ENCODE data around the gene ZNF81. TPM values are rescaled to one million over a fixed set of nuclear protein-coding genes. Genes with fewer than 3 reads are reported as not detected.
"Not testable (repeated sequence)": the region's sequence is repeated elsewhere in the genome, so short reads cannot be mapped to it uniquely, and the experiment has no call there.

The ZNF81 gene
- total RNA-seq, 1 donor from 2014 or later = 10.9 TPM

DNA sequence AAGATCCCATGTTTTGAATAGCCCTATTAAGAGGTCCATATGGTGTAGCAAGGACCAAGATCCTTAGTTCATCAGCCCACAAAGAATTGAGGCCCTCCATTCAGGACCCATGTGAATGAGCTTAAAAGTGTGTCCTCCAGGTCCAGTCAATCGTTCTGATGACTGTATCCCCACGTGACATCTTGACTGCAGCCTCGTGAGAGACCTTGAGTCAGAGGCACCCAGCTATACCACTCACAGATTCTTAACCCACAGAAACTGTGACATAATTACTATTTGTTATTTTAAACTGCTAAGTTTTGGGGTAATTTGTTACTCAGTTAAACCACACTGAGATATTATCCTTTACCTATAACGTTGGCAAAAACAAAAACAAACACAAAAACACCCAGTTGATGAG is 104.7 kb downstream of the ZNF81 start:
- H3K36me3 Mint-ChIP-seq (ENCODE audit: insufficient read depth) = peaks cover 1% of the 10 kb centered on the region
- TF ChIP-seq, protein P1, sequence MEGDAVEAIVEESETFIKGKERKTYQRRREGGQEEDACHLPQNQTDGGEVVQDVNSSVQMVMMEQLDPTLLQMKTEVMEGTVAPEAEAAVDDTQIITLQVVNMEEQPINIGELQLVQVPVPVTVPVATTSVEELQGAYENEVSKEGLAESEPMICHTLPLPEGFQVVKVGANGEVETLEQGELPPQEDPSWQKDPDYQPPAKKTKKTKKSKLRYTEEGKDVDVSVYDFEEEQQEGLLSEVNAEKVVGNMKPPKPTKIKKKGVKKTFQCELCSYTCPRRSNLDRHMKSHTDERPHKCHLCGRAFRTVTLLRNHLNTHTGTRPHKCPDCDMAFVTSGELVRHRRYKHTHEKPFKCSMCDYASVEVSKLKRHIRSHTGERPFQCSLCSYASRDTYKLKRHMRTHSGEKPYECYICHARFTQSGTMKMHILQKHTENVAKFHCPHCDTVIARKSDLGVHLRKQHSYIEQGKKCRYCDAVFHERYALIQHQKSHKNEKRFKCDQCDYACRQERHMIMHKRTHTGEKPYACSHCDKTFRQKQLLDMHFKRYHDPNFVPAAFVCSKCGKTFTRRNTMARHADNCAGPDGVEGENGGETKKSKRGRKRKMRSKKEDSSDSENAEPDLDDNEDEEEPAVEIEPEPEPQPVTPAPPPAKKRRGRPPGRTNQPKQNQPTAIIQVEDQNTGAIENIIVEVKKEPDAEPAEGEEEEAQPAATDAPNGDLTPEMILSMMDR (IDR thresholded peaks at IDR 0.05; ENCODE audit: unreplicated experiment) = no peak
- H3K4me3 Mint-ChIP-seq (ENCODE audit: low read depth) = no peak overlapping the region
- H3K27ac Mint-ChIP-seq = no peak overlapping the region
- no peak for DNase-seq (ENCODE audit: low spot score, unreplicated experiment)
- H3K27me3 Mint-ChIP-seq = no peaks in the 10 kb centered on the region
- no peaks in the 10 kb centered on the region for H3K4me1 Mint-ChIP-seq (ENCODE audit: low read depth)
- H3K9me3 Mint-ChIP-seq (ENCODE audit: low read depth) = peaks cover 29% of the 10 kb centered on the region

- not testable (repeated sequence) for H3K4me3 Mint-ChIP-seq (ENCODE audit: low read depth); H3K4me1 Mint-ChIP-seq (ENCODE audit: low read depth); DNase-seq (ENCODE audit: low spot score, unreplicated experiment); H3K27ac Mint-ChIP-seq; H3K36me3 Mint-ChIP-seq (ENCODE audit: insufficient read depth); H3K27me3 Mint-ChIP-seq
- peaks cover 22% of the 10 kb centered on the region for H3K9me3 Mint-ChIP-seq (ENCODE audit: low read depth)
Observed at GRCh38 chrX:47955295-47955694, 118.6 kb downstream of the ZNF81 start.

DNA sequence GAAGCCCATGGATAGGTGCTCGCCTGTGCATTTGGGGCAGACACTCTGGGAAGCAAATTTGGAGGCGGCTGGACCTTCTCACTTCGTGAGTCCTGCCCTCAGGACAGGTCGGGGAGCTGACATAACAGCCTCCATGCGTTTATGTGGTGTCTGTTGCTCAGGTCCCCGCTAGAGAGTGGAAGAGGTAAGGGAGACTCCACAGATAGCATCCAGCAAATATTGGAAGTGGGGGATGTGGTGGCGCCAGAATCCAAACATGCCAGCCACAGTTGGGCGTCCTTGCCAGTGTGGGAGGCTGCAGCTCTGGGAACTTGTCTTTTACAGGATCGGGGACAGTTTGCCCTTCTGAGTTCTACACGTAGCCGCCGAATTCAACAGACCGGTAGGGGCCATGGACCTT is 119.3 kb downstream of the ZNF81 start:
- no peak overlapping the region for H3K4me3 Mint-ChIP-seq (ENCODE audit: low read depth)
- H3K36me3 Mint-ChIP-seq (ENCODE audit: insufficient read depth) = no peaks in the 10 kb centered on the region
- TF ChIP-seq, protein P1 (IDR thresholded peaks at IDR 0.05; ENCODE audit: unreplicated experiment) = no peak
- peaks cover 17% of the 10 kb centered on the region for H3K9me3 Mint-ChIP-seq (ENCODE audit: low read depth)
- H3K27me3 Mint-ChIP-seq = no peaks in the 10 kb centered on the region
- H3K4me1 Mint-ChIP-seq (ENCODE audit: low read depth) = no peaks in the 10 kb centered on the region
- DNase-seq (ENCODE audit: low spot score, unreplicated experiment) = no peak
- H3K27ac Mint-ChIP-seq = no peak overlapping the region

- not testable (repeated sequence) for H3K4me3 Mint-ChIP-seq (ENCODE audit: low read depth); H3K4me1 Mint-ChIP-seq (ENCODE audit: low read depth); DNase-seq (ENCODE audit: low spot score, unreplicated experiment); H3K27ac Mint-ChIP-seq; H3K27me3 Mint-ChIP-seq; H3K36me3 Mint-ChIP-seq (ENCODE audit: insufficient read depth)
- H3K9me3 Mint-ChIP-seq (ENCODE audit: low read depth) = peaks cover 16% of the 10 kb centered on the region
Observed at GRCh38 chrX:47958206-47958605, 121.5 kb downstream of the ZNF81 start.

DNA sequence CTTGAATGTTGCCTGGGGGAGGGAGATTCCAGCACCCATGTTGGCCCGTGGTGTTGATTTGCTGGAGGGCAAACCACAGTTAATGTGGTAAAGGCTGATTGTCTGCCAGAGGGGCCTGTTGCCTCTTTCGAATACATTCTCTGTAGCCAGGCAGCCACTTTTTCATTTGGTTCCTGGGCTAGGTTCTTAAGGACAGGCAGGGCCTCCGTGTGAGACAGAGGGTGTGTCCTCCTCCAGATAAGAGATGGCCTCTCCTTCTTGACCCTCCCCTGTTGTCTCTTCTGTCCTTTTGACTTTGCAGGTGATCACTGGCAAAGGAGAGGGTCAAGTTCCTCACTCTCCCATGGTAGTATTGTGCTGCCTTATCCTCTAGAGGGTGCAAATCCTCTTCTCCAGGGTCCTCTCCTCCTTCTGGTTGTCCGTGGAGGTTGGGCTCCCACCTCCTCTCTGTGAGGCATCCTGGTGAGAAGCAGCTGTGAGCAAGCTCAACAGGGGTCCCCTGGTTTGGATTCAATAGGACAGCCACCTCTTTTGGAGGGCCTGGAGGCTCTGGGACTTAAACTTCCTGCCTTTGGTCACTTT is 122.2 kb downstream of the ZNF81 start:
- no peak for DNase-seq (ENCODE audit: low spot score, unreplicated experiment)
- Mint-ChIP-seq H3K4me1 (ENCODE audit: low read depth) (peaks cover 4% of the 10 kb centered on the region), H3K27me3 (no peaks in the 10 kb centered on the region), H3K36me3 (ENCODE audit: insufficient read depth) (no peaks in the 10 kb centered on the region), H3K27ac (no peak overlapping the region), H3K9me3 (ENCODE audit: low read depth) (peaks cover 18% of the 10 kb centered on the region), H3K4me3 (ENCODE audit: low read depth) (no peak overlapping the region)
- TF ChIP-seq, protein P1 (IDR thresholded peaks at IDR 0.05; ENCODE audit: unreplicated experiment) = peak; percentile 36

DNA sequence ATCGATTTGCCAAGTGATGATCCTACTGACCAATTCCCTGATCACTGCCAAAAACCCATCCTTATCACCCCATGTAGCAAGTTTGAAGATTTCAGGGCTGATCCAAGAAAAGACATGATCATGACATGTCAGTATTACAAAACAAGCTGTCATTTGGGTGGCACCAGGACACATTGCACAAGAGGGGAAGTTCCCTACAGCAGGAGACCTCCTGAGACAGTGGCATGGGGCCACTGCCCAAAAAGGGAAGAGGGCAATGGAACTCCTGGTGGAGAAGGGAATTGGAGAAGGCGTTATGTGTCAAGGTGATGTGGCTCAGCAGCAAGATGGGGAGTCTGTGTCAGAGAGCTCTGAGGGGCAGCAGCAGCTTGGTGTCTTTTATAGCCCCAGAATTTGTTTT is 123.7 kb downstream of the ZNF81 start:
- Mint-ChIP-seq H3K9me3 (ENCODE audit: low read depth) (peaks cover 31% of the 10 kb centered on the region), H3K4me1 (ENCODE audit: low read depth) (peaks cover 4% of the 10 kb centered on the region), H3K36me3 (ENCODE audit: insufficient read depth) (peaks cover 5% of the 10 kb centered on the region), H3K27ac (no peak overlapping the region), H3K4me3 (ENCODE audit: low read depth) (no peak overlapping the region), H3K27me3 (no peaks in the 10 kb centered on the region)
- DNase-seq (ENCODE audit: low spot score, unreplicated experiment) = no peak
- TF ChIP-seq, protein P1 (IDR thresholded peaks at IDR 0.05; ENCODE audit: unreplicated experiment) = no peak

DNA sequence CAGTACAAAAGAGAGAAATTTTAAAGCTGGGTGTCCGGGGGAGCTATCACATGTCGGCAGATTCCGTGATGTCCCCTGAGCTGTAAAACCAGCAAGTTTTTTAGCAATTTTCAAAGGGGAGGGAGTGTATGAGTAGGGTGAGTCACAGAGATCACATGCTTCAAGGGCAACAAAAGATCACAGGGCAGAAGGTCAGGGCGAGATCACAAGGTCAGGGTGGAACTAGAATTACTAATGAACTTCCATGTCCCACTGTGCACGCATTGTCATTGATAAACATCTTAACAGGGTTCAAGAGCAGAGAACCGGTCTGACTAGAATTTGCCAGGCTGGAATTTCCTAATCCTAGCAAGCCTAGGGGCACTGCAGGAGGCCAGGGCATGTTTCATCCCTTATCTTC is 125.1 kb downstream of the ZNF81 start:
- H3K9me3 Mint-ChIP-seq (ENCODE audit: low read depth) = peaks cover 33% of the 10 kb centered on the region
- not testable (repeated sequence) for H3K4me3 Mint-ChIP-seq (ENCODE audit: low read depth); H3K36me3 Mint-ChIP-seq (ENCODE audit: insufficient read depth); H3K4me1 Mint-ChIP-seq (ENCODE audit: low read depth); DNase-seq (ENCODE audit: low spot score, unreplicated experiment); H3K27me3 Mint-ChIP-seq
- peak overlapping the region; percentile 75 for H3K27ac Mint-ChIP-seq

DNA sequence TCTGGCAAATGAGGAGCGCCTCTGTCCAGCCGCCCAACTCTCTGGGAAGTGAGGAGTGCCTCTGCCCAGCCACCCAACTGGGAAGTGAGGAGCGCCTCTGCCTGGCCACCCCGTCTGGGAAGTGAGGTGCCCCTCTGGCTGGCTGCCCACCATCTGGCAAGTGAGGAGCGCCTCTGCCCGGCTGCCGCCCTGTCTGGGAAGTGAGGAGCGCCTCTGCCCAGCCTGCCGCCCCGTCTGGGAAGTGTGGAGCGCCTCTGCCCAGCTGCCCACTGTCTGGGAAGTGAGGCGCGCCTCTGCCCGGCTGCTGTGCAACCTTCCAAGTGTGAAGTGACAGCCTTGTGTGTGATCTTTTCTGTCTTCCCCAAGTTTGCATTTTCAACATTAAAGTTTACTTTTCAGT is 128.8 kb downstream of the ZNF81 start:
- H3K4me3 Mint-ChIP-seq (ENCODE audit: low read depth); H3K27me3 Mint-ChIP-seq; H3K27ac Mint-ChIP-seq; DNase-seq (ENCODE audit: low spot score, unreplicated experiment); H3K36me3 Mint-ChIP-seq (ENCODE audit: insufficient read depth); H3K4me1 Mint-ChIP-seq (ENCODE audit: low read depth): not testable (repeated sequence)
- H3K9me3 Mint-ChIP-seq (ENCODE audit: low read depth) = peaks cover 55% of the 10 kb centered on the region
